ENCODE results near the gene ZBTB7C. TPM values are rescaled to one million over a fixed set of nuclear protein-coding genes. Genes with fewer than 3 reads are reported as not detected.

Gene ZBTB7C
- polyA plus RNA-seq, 1 donor (not counting 4 experiments of a cell fraction or from before 2014, with no cell fraction given) = 0.58 TPM

DNA sequence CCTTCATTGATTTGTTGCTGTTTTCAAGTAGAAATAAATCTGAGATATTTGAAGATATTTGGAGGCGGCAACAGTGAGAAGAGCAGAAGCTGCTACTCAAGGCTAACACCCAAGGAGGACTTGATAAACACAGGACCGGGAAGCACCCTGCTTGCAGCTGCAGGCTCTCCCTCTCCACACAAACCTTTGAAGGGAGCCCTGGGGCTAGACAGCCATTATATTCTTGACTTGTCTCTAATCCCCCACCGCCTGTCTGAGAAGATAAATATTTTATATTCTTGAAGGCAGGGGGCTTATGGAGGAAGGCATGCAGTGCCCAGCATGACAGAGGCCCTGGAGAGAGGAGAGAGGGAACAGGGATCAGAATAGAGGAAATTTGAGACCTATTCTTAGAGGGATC, 427.9 kb downstream of the ZBTB7C start:
- dilution Hi-C loops (cut with MboI; ENCODE audit: extremely low pct_ligation_motif_present, low sequenced_read_pairs) = no loop called here
- Histone ChIP-seq H3K36me3 (ENCODE audit: control insufficient read depth in 2 of 2, extremely low read depth in 1 of 2, insufficient read depth in 2 of 2, low read length in 2 of 2) (no peaks in the 10 kb centered on the region), H3K27me3 (ENCODE audit: control insufficient read depth, extremely low read depth, insufficient read depth, low read length) (peaks cover 14% of the 10 kb centered on the region), H4K20me1 (ENCODE audit: control insufficient read depth, extremely low read depth, insufficient read depth, low read length) (no peaks in the 10 kb centered on the region), H3K4me3 (ENCODE audit: control insufficient read depth in 2 of 3, extremely low read depth in 1 of 3, insufficient read depth in 2 of 3, low read depth in 1 of 3, low read length in 3 of 3) (no peak overlapping the region), H3K9me1 (ENCODE audit: control insufficient read depth, extremely low read depth, insufficient read depth, low read length) (no peaks in the 10 kb centered on the region), H2AFZ (ENCODE audit: control insufficient read depth, low read length) (no peak overlapping the region), H3K4me2 (ENCODE audit: control insufficient read depth, extremely low read depth, insufficient read depth, low read depth, low read length) (no peak overlapping the region), H3K4me1 (ENCODE audit: control insufficient read depth, extremely low read depth, insufficient read depth, low read length) (no peaks in the 10 kb centered on the region), H3K9me3 (ENCODE audit: control insufficient read depth, low read depth, low read length) (no peaks in the 10 kb centered on the region), H3K9ac (ENCODE audit: control insufficient read depth, extremely low read depth, insufficient read depth, low read length) (no peak overlapping the region), H3K79me2 (ENCODE audit: control insufficient read depth, insufficient read depth, low read length) (no peaks in the 10 kb centered on the region), H3K27ac (ENCODE audit: control insufficient read depth, insufficient read depth, low read length) (no peak overlapping the region)
- TF ChIP-seq, protein P1, sequence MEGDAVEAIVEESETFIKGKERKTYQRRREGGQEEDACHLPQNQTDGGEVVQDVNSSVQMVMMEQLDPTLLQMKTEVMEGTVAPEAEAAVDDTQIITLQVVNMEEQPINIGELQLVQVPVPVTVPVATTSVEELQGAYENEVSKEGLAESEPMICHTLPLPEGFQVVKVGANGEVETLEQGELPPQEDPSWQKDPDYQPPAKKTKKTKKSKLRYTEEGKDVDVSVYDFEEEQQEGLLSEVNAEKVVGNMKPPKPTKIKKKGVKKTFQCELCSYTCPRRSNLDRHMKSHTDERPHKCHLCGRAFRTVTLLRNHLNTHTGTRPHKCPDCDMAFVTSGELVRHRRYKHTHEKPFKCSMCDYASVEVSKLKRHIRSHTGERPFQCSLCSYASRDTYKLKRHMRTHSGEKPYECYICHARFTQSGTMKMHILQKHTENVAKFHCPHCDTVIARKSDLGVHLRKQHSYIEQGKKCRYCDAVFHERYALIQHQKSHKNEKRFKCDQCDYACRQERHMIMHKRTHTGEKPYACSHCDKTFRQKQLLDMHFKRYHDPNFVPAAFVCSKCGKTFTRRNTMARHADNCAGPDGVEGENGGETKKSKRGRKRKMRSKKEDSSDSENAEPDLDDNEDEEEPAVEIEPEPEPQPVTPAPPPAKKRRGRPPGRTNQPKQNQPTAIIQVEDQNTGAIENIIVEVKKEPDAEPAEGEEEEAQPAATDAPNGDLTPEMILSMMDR (optimal IDR thresholded peaks at IDR 0.05 in 1 of 3, IDR thresholded peaks at IDR 0.05 in 1 of 3, conservative IDR thresholded peaks at IDR 0.05 in 1 of 3; ENCODE audit: extremely low read depth in 1 of 3, insufficient read depth in 2 of 3, low read length in 3 of 3) = no peak
- TF ChIP-seq EZH2 (IDR thresholded peaks at IDR 0.05; ENCODE audit: low read length) = no peak
- DNase-seq (ENCODE audit: low read depth, low spot score) = no peak
- FAIRE-seq = no peak

DNA sequence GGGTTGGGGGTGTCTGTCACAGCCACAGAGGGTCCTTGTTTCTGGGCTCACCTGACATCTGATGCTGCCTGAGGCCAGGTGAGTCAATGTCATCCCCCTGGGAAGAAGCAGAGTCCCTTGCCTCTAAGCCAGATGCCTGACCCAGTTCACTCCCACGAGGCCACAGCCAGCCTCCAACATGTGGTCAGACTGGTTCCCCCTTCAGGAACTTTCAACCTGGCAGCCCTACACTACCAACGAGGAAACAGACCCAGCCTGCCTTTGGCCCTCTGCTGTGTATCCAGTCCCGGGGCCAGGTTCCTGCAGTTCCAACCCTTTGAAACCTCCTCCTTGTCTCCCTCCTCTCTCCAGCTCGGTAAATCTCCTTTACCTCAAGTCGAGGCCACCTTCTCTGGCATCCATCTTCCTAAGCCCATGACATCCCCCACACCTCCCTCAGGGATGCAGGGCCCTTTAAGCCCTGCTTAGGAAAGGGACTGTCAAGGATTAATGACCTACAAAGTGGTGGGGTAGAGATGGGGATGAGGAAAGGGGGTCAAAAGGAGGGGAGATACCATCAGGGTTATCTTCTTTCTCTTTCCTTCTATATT, 429.5 kb downstream of the ZBTB7C start:
- Histone ChIP-seq H3K79me2 (ENCODE audit: control insufficient read depth, insufficient read depth, low read length) (no peaks in the 10 kb centered on the region), H2AFZ (ENCODE audit: control insufficient read depth, low read length) (no peak overlapping the region), H3K4me3 (ENCODE audit: control insufficient read depth in 2 of 3, extremely low read depth in 1 of 3, insufficient read depth in 2 of 3, low read depth in 1 of 3, low read length in 3 of 3) (no peak overlapping the region), H3K27ac (ENCODE audit: control insufficient read depth, insufficient read depth, low read length) (no peak overlapping the region), H3K4me1 (ENCODE audit: control insufficient read depth, extremely low read depth, insufficient read depth, low read length) (no peaks in the 10 kb centered on the region), H3K9me1 (ENCODE audit: control insufficient read depth, extremely low read depth, insufficient read depth, low read length) (no peaks in the 10 kb centered on the region), H4K20me1 (ENCODE audit: control insufficient read depth, extremely low read depth, insufficient read depth, low read length) (no peaks in the 10 kb centered on the region), H3K9me3 (ENCODE audit: control insufficient read depth, low read depth, low read length) (no peaks in the 10 kb centered on the region), H3K9ac (ENCODE audit: control insufficient read depth, extremely low read depth, insufficient read depth, low read length) (no peak overlapping the region), H3K36me3 (ENCODE audit: control insufficient read depth in 2 of 2, extremely low read depth in 1 of 2, insufficient read depth in 2 of 2, low read length in 2 of 2) (no peaks in the 10 kb centered on the region), H3K4me2 (ENCODE audit: control insufficient read depth, extremely low read depth, insufficient read depth, low read depth, low read length) (no peak overlapping the region), H3K27me3 (ENCODE audit: control insufficient read depth, extremely low read depth, insufficient read depth, low read length) (peaks cover 16% of the 10 kb centered on the region)
- dilution Hi-C loops (cut with MboI; ENCODE audit: extremely low pct_ligation_motif_present, low sequenced_read_pairs) = no loop called here
- TF ChIP-seq, protein P1 (optimal IDR thresholded peaks at IDR 0.05 in 1 of 3, IDR thresholded peaks at IDR 0.05 in 1 of 3, conservative IDR thresholded peaks at IDR 0.05 in 1 of 3; ENCODE audit: extremely low read depth in 1 of 3, insufficient read depth in 2 of 3, low read length in 3 of 3) = no peak
- no peak for TF ChIP-seq EZH2 (IDR thresholded peaks at IDR 0.05; ENCODE audit: low read length)
- FAIRE-seq = no peak
- no peak for DNase-seq (ENCODE audit: low read depth, low spot score)
